ENCODE results near the gene BEX3. TPM values are rescaled to one million over a fixed set of nuclear protein-coding genes. Genes with fewer than 3 reads are reported as not detected.

Gene BEX3
- total and polyA plus RNA-seq, 2 experiments from 2014 or later, result 427 to 714 TPM

DNA sequence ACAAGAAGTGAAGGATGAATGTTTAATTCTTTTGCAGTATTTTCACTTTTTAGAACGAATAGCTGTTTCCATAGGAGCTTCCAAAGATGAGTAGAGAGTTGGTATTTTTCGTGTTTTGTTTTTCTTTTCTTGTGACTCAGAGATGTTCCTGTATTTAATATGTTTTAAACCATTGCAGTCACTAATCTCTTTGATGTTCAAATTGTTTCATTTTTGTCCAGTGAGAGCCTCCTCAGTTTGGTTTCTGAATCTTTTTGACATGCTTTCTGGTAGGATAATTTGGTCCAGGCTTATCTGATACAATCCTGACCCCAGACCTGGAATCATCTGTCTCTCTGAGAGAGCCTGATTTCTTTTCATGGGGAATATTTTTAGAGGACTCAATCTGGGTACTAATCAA lies 41.6 kb downstream of the BEX3 start:
- Histone ChIP-seq H3F3A (replicated peaks; ENCODE audit: low read depth) (no peaks in the 10 kb centered on the region), H3K4me3 (no peak overlapping the region), H3K4me1 (ENCODE audit: insufficient read depth) (peaks cover 7% of the 10 kb centered on the region; the same call in 1 of the 2 replicates), H3K79me2 (replicated peaks; ENCODE audit: insufficient read depth) (0 out of 2 replicates have a peak, but pooled peaks cover 4% of the 10 kb centered on the region), H3K27me3 (ENCODE audit: insufficient read depth) (peaks cover 11% of the 10 kb centered on the region; the same call in 1 of the 2 replicates), H3K9me2 (ENCODE audit: insufficient read depth) (no peaks in the 10 kb centered on the region), H3K27ac (ENCODE audit: low read depth) (no peak overlapping the region), H4K20me1 (replicated peaks; ENCODE audit: insufficient read depth) (no peaks in the 10 kb centered on the region), H3K4me2 (no peak overlapping the region), H2AFZ (no peak overlapping the region), H3K36me3 (ENCODE audit: insufficient read depth) (no peaks in the 10 kb centered on the region)
- H3K9me3 Mint-ChIP-seq, result no peaks in the 10 kb centered on the region
- peaks cover 13% of the 10 kb centered on the region for H3K4me1 Mint-ChIP-seq
- TF ChIP-seq EZH2 (IDR thresholded peaks at IDR 0.05; ENCODE audit: low read depth, unreplicated experiment), result no peak
- no peak for TF ChIP-seq NANOG (IDR thresholded peaks at IDR 0.05; ENCODE audit: borderline replicate concordance)
- no peak for TF ChIP-seq CREB1 (CRISPR knock-in tag; IDR thresholded peaks at IDR 0.05; ENCODE audit: low read depth)
- TF ChIP-seq STAT1 (IDR thresholded peaks at IDR 0.05; ENCODE audit: unreplicated experiment), result no peak
- TF ChIP-seq ZNF114 (CRISPR knock-in tag; IDR thresholded peaks at IDR 0.05), result no peak
- no peak for TF ChIP-seq POLR2AphosphoS5 (IDR thresholded peaks at IDR 0.05; ENCODE audit: low read depth)
- no peak for TF ChIP-seq EZH2phosphoT487 (IDR thresholded peaks at IDR 0.05; ENCODE audit: unreplicated experiment)
- TF ChIP-seq REST (IDR thresholded peaks at IDR 0.05; ENCODE audit: unreplicated experiment), result no peak
- no peak for TF ChIP-seq ZNF462 (CRISPR knock-in tag; IDR thresholded peaks at IDR 0.05)
- no peak for TF ChIP-seq JUNB (IDR thresholded peaks at IDR 0.05; ENCODE audit: unreplicated experiment)
- no peak for TF ChIP-seq ETS1 (IDR thresholded peaks at IDR 0.05)
- TF ChIP-seq, protein P1, sequence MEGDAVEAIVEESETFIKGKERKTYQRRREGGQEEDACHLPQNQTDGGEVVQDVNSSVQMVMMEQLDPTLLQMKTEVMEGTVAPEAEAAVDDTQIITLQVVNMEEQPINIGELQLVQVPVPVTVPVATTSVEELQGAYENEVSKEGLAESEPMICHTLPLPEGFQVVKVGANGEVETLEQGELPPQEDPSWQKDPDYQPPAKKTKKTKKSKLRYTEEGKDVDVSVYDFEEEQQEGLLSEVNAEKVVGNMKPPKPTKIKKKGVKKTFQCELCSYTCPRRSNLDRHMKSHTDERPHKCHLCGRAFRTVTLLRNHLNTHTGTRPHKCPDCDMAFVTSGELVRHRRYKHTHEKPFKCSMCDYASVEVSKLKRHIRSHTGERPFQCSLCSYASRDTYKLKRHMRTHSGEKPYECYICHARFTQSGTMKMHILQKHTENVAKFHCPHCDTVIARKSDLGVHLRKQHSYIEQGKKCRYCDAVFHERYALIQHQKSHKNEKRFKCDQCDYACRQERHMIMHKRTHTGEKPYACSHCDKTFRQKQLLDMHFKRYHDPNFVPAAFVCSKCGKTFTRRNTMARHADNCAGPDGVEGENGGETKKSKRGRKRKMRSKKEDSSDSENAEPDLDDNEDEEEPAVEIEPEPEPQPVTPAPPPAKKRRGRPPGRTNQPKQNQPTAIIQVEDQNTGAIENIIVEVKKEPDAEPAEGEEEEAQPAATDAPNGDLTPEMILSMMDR (conservative IDR thresholded peaks at IDR 0.05; ENCODE audit: low read depth in 2 of 2), result no peak
- TF ChIP-seq ZNF331 (CRISPR knock-in tag; IDR thresholded peaks at IDR 0.05; ENCODE audit: low read depth), result no peak
- no peak overlapping the region for H3K4me3 Mint-ChIP-seq
- ATAC-seq (no peak), DNase-seq (ENCODE audit: low spot score) (no peak)
- H3K36me3 Mint-ChIP-seq (ENCODE audit: low read depth), result no peaks in the 10 kb centered on the region; the same call in 1 of the 3 replicates
- H3K27me3 Mint-ChIP-seq (ENCODE audit: insufficient read depth, low read depth, poor library complexity), result no peaks in the 10 kb centered on the region
- H3K27ac Mint-ChIP-seq, result no peak overlapping the region

All from GM23338 (cell line).